ENCODE measurements around the gene COL28A1.

DNA sequence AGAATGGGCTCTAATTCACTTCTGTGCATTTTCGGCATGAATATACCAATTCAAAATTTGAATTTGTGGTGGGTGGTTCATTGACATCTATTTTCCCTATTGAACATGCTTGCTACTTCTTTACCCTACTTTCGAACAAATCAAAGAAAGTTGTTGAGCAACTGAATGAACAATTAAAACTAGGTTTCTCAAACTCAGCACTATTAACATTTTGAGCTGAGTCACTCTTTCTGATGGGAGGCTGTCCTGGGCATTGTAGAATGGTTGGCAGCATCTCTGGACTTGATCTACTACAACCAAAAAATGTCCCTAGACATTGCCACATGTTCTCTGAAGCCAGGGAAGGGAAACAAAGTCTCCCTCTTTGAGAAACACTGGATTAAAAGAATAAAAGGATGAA lies 116.7 kb downstream of the COL28A1 start:
- TF ChIP-seq POLR2A (IDR thresholded peaks at IDR 0.05; ENCODE audit: low read length) (no peak), GATA1 (IDR thresholded peaks at IDR 0.05; ENCODE audit: low read depth, low read length) (no peak)

All from erythroblast (primary cell).